Testis (tissue), 2 donors: ENCODE results near the gene MROH7.

Source experiments
- POLR2A ChIP-seq: fragments of 450-650 bp; IDR thresholded peaks from one replicate; pipeline ENCODE4 v1.6.1; 2017; ENCODE audit warnings: antibody characterized with exemption, mild to moderate bottlenecking, moderate library complexity
- TF ChIP-seq, protein P1 (sequence below), 3 experiments: fragments of 450-650 bp in 2 of 3; fragments of 200-600 bp in 1 of 3; sonication (generic) in 1 of 3; IDR thresholded peaks; one replicate each; pipeline ENCODE4 v1.5.1; 2016 to 2019; ENCODE audit warnings: antibody characterized with exemption in 3 of 3, mild to moderate bottlenecking in 2 of 3, moderate library complexity in 1 of 3

DNA sequence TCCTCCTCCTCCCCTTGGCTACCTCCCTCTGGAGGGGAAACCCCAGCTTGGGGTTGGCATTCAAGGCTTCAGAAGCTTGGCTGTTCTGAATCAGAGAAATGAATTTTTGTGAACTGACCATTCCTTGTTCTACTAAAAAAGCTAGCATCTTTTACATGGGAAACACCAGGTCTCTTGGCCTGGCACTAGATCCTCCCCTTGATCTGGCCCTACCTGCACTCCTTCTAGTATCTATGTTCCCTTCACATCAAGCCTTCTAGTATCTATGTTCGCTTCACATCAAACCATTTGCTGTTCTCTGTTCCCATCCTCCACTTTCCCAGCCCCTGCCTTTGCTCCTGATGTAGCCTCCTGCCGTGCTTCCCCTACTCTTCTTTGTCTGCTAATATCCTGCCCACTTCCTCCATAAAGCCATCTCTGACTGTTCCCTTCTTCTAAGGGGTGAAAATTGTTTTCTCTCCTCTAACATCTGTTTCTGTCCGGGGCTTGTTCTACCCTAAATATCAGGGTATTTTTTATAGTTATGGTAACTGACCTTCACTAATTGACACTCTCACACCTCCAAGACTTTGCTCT is 44.0 kb upstream of the MROH7 start:
- TF ChIP-seq, protein P1, sequence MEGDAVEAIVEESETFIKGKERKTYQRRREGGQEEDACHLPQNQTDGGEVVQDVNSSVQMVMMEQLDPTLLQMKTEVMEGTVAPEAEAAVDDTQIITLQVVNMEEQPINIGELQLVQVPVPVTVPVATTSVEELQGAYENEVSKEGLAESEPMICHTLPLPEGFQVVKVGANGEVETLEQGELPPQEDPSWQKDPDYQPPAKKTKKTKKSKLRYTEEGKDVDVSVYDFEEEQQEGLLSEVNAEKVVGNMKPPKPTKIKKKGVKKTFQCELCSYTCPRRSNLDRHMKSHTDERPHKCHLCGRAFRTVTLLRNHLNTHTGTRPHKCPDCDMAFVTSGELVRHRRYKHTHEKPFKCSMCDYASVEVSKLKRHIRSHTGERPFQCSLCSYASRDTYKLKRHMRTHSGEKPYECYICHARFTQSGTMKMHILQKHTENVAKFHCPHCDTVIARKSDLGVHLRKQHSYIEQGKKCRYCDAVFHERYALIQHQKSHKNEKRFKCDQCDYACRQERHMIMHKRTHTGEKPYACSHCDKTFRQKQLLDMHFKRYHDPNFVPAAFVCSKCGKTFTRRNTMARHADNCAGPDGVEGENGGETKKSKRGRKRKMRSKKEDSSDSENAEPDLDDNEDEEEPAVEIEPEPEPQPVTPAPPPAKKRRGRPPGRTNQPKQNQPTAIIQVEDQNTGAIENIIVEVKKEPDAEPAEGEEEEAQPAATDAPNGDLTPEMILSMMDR (IDR thresholded peaks at IDR 0.05) = no peak
- no peak for TF ChIP-seq POLR2A
